ENCODE measurements around the gene PAX3. TPM values are rescaled to one million over a fixed set of nuclear protein-coding genes. Genes with fewer than 3 reads are reported as not detected.

PAX3 gene
- total and polyA plus RNA-seq, 12 donors, result not detected

GRCh38 chr2:222196159-222196558 lies 102.6 kb downstream of the PAX3 start:
- intact Hi-C loops (cut with DNase I), result no loop called here
- TF ChIP-seq, protein P1, sequence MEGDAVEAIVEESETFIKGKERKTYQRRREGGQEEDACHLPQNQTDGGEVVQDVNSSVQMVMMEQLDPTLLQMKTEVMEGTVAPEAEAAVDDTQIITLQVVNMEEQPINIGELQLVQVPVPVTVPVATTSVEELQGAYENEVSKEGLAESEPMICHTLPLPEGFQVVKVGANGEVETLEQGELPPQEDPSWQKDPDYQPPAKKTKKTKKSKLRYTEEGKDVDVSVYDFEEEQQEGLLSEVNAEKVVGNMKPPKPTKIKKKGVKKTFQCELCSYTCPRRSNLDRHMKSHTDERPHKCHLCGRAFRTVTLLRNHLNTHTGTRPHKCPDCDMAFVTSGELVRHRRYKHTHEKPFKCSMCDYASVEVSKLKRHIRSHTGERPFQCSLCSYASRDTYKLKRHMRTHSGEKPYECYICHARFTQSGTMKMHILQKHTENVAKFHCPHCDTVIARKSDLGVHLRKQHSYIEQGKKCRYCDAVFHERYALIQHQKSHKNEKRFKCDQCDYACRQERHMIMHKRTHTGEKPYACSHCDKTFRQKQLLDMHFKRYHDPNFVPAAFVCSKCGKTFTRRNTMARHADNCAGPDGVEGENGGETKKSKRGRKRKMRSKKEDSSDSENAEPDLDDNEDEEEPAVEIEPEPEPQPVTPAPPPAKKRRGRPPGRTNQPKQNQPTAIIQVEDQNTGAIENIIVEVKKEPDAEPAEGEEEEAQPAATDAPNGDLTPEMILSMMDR (IDR thresholded peaks at IDR 0.05), result no peak
- no peak for TF ChIP-seq POLR2A (IDR thresholded peaks at IDR 0.05)
- 62 to 68% (median 67%) methylated on average over 7 of the region's 7 CpGs for WGBS, 4 donors

DNA sequence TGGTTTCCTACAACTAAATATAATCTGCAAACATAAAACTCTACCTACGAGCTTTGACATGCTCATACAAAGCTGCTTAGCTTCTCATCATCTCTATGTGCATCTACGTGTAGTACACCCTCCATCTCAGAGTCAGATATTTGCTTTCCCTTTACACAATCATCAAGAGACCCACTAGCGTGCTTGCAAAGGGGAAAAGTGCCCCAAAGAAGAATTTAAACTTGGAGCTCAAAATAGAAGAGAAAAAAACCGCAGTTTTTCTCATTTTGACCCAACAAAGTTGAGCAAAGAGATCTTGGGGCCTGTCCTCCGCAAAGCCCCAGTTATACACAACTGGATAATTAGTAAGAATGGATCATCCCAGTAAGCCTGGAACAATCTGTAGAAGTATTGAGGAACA lies 104.1 kb downstream of the PAX3 start:
- H3K27ac ChIP-seq, result no peak overlapping the region
- H3K36me3 ChIP-seq (replicated peaks in 1 of 2), result no peaks in the 10 kb centered on the region
- H3K9me3 ChIP-seq (replicated peaks in 1 of 3), result no peaks in the 10 kb centered on the region
- H3K27me3 ChIP-seq, result no peaks in the 10 kb centered on the region
- intact Hi-C loops (cut with DNase I), result no loop called here
- no peaks in the 10 kb centered on the region for H3K4me1 ChIP-seq (replicated peaks in 1 of 2)
- WGBS, 4 donors, result 59 to 68% (median 67%) methylated on average over 5 of the region's 5 CpGs
- TF ChIP-seq POLR2A (IDR thresholded peaks at IDR 0.05), result no peak
- TF ChIP-seq, protein P1 (IDR thresholded peaks at IDR 0.05), result no peak
- no peak overlapping the region for H3K4me3 ChIP-seq
- DNase-seq, result no peak

More at GRCh38 chr2:222196159-222196558, 102.6 kb downstream of the PAX3 start:
- no peaks in the 10 kb centered on the region for H3K36me3 ChIP-seq (replicated peaks in 1 of 2)
- no peaks in the 10 kb centered on the region for H3K9me3 ChIP-seq (replicated peaks in 1 of 3)
- no peaks in the 10 kb centered on the region for H3K27me3 ChIP-seq
- no peaks in the 10 kb centered on the region for H3K4me1 ChIP-seq (replicated peaks in 1 of 2)
- H3K4me3 ChIP-seq, result no peak overlapping the region
- no peak for DNase-seq
- H3K27ac ChIP-seq, result no peak overlapping the region

DNA sequence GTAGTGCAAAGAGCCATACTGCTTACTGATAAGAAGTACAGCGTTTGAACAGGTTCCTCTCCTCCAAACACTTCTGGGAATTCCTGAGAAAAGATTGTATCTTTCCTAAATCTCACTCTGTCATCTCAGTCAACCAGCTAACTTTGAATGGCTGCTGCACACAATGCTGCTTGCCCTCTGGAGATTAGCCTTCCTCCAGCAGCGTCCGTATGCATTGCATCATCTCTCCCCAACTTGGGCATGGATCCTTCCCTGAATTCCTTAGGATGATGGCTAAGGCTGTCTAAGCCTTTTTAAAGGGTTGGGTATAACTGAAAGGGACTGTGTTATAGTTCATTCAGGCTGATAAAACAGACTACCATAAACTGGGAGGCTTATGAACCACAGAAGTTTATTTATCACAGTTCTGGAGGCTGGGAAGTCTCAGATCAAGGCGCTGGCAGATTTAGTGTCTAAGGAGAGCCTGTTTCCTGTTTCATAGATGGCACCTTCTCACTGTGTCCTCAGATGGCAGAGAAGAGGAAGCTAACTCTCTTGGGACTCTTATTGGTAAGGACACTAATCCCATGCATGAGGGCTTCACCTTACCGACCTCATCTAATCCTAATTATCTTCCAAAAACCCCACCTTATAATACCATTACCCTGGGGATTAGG lies 105.3 kb downstream of the PAX3 start:
- Histone ChIP-seq H3K27me3 (no peaks in the 10 kb centered on the region), H3K27ac (no peak overlapping the region), H3K36me3 (replicated peaks in 1 of 2) (no peaks in the 10 kb centered on the region), H3K4me1 (replicated peaks in 1 of 2) (no peaks in the 10 kb centered on the region), H3K4me3 (no peak overlapping the region), H3K9me3 (replicated peaks in 1 of 3) (no peaks in the 10 kb centered on the region)
- intact Hi-C loops (cut with DNase I), result no loop called here
- WGBS, 4 donors, result 36 to 51% (median 41%) methylated on average over 5 of the region's 5 CpGs
- no peak for TF ChIP-seq POLR2A (IDR thresholded peaks at IDR 0.05)
- TF ChIP-seq, protein P1 (IDR thresholded peaks at IDR 0.05), result no peak
- no peak for DNase-seq

- no peaks in the 10 kb centered on the region for H3K27me3 ChIP-seq
- no peaks in the 10 kb centered on the region for H3K36me3 ChIP-seq (replicated peaks in 1 of 2)
- no peak for TF ChIP-seq POLR2A (IDR thresholded peaks at IDR 0.05)
- TF ChIP-seq, protein P1 (IDR thresholded peaks at IDR 0.05), result no peak
- H3K4me1 ChIP-seq (replicated peaks in 1 of 2), result no peaks in the 10 kb centered on the region
- WGBS, 4 donors, result 27 to 49% (median 41%) methylated on average over 1 of the region's 1 CpG
- no peak overlapping the region for H3K4me3 ChIP-seq
- no peak for DNase-seq
- no peak overlapping the region for H3K27ac ChIP-seq
- H3K9me3 ChIP-seq (replicated peaks in 1 of 3), result no peaks in the 10 kb centered on the region
- intact Hi-C loops (cut with DNase I), result no loop called here
Observed at GRCh38 chr2:222180619-222181018, 118.2 kb downstream of the PAX3 start.
